Stimulated activated naive B cell treated with anti-CD40 and anti-IgM and Interleukin-4, amounts not matched to agents 10 μg/mL and 1 μg/mL and 100 μg/mL, for 72 hours (primary cell): ENCODE results near the gene MBD4.

Experiments
- ATAC-seq, 2 donors: fragments of 150-1000 bp; cut with Tn5 transposase; replicated peaks; 2 replicates each; pipeline ENCODE4 v1.10.0; 2021; ENCODE audit warnings: moderate library complexity in 1 of 2
- DNase-seq: peaks from one replicate; pipeline ENCODE4 v3.0.0; 2021
- H3K27ac Mint-ChIP-seq: one replicate; pipeline ENCODE4 v1.8.0; 2022; ENCODE audit warnings: mild to moderate bottlenecking, mixed read lengths
- H3K27me3 Mint-ChIP-seq, 2 donors: one replicate each; pipeline ENCODE4 v1.8.0; 2022; ENCODE audit warnings: mixed read lengths in 2 of 2
- H3K36me3 Mint-ChIP-seq, 2 donors: one replicate each; pipeline ENCODE4 v1.8.0; 2022; ENCODE audit warnings: mixed read lengths in 2 of 2, mild to moderate bottlenecking in 1 of 2
- H3K4me1 Mint-ChIP-seq, 2 donors: one replicate each; pipeline ENCODE4 v1.8.0; 2022; ENCODE audit warnings: mixed read lengths in 2 of 2, mild to moderate bottlenecking in 1 of 2
- H3K4me3 Mint-ChIP-seq, 2 donors: one replicate each; pipeline ENCODE4 v1.8.0; 2022; ENCODE audit warnings: mild to moderate bottlenecking in 2 of 2, mixed read lengths in 2 of 2, moderate library complexity in 1 of 2
- H3K9me3 Mint-ChIP-seq, 2 donors: one replicate each; pipeline ENCODE4 v1.8.0; 2022; ENCODE audit warnings: mixed read lengths in 2 of 2, mild to moderate bottlenecking in 1 of 2

MBD4 gene

GRCh38 chr3:129432036-129432435, 7.7 kb downstream of the MBD4 start:
- H3K4me3 Mint-ChIP-seq: no peak overlapping the region
- H3K27me3 Mint-ChIP-seq: no peaks in the 10 kb centered on the region
- H3K27ac Mint-ChIP-seq: peak overlapping the region; percentile 14
- no peaks in the 10 kb centered on the region for H3K9me3 Mint-ChIP-seq
- H3K36me3 Mint-ChIP-seq: peaks cover 36 to 62% of the 10 kb centered on the region in 2 donors
- H3K4me1 Mint-ChIP-seq: peaks cover 49 to 68% of the 10 kb centered on the region in 2 donors
- ATAC-seq: no peak
- DNase-seq: no peak

GRCh38 chr3:129429602-129430001, 10.1 kb downstream of the MBD4 start:
- DNase-seq (no peak), ATAC-seq (no peak)
- Mint-ChIP-seq H3K27me3 (no peaks in the 10 kb centered on the region), H3K4me3 (no peak overlapping the region), H3K36me3 (peaks cover 26 to 51% of the 10 kb centered on the region in 2 donors), H3K27ac (no peak overlapping the region), H3K4me1 (peaks cover 36 to 57% of the 10 kb centered on the region in 2 donors), H3K9me3 (peaks cover 3 to 6% of the 10 kb centered on the region in 2 donors)

GRCh38 chr3:129429080-129429451, 10.7 kb downstream of the MBD4 start:
- DNase-seq (no peak), ATAC-seq (no peak)
- Mint-ChIP-seq H3K9me3 (peaks cover 3 to 12% of the 10 kb centered on the region in 2 donors), H3K27ac (peak overlapping the region; percentile 80), H3K27me3 (no peaks in the 10 kb centered on the region), H3K4me3 (peak overlapping the region; percentile 82 to 84), H3K36me3 (peaks cover 25 to 52% of the 10 kb centered on the region in 2 donors), H3K4me1 (peaks cover 39 to 57% of the 10 kb centered on the region in 2 donors)

GRCh38 chr3:129428376-129429079, 11.2 kb downstream of the MBD4 start, which contains the start of gene EFCAB12:
Gene EFCAB12 (minus strand): TSS chr3:129428636. CDS start chr3:129428488, 148 bp downstream.
- Mint-ChIP-seq H3K4me3 (peak within 1 kb of the TSS; percentile 82 to 84), H3K9me3 (peaks cover 8 to 16% of the 10 kb centered on the region in 2 donors), H3K36me3 (peaks cover 23 to 50% of the 10 kb centered on the region in 2 donors), H3K4me1 (peaks cover 40 to 57% of the 10 kb centered on the region in 2 donors), H3K27me3 (no peaks in the 10 kb centered on the region), H3K27ac (peak within 1 kb of the TSS; percentile 80)
- DNase-seq: peak; percentile 85
- peak; percentile 95 to 98 for ATAC-seq

- H3K27ac Mint-ChIP-seq: no peak overlapping the region
- no peak for DNase-seq
- peaks cover 23 to 47% of the 10 kb centered on the region in 2 donors for H3K36me3 Mint-ChIP-seq
- peaks cover 8 to 16% of the 10 kb centered on the region in 2 donors for H3K9me3 Mint-ChIP-seq
- peak overlapping the region; percentile 82 to 84 for H3K4me3 Mint-ChIP-seq
- peak in 1 of 2 donors; percentile 10 for ATAC-seq
- no peaks in the 10 kb centered on the region for H3K27me3 Mint-ChIP-seq
- peaks cover 40 to 55% of the 10 kb centered on the region in 2 donors for H3K4me1 Mint-ChIP-seq
These were observed 11.8 kb downstream of the MBD4 start for GRCh38 chr3:129428007-129428375.

- peak overlapping the region in 1 of 2 donors; percentile 32 for H3K4me3 Mint-ChIP-seq
- H3K36me3 Mint-ChIP-seq: peaks cover 19 to 33% of the 10 kb centered on the region in 2 donors
- H3K27ac Mint-ChIP-seq: no peak overlapping the region
- peaks cover 40 to 55% of the 10 kb centered on the region in 2 donors for H3K4me1 Mint-ChIP-seq
- H3K27me3 Mint-ChIP-seq: no peaks in the 10 kb centered on the region
- no peak for DNase-seq
- no peak for ATAC-seq
- H3K9me3 Mint-ChIP-seq: peaks cover 8 to 16% of the 10 kb centered on the region in 2 donors
These were observed 14.1 kb downstream of the MBD4 start for GRCh38 chr3:129425619-129426018.

GRCh38 chr3:129425213-129425612, 14.5 kb downstream of the MBD4 start:
- peaks cover 8 to 16% of the 10 kb centered on the region in 2 donors for H3K9me3 Mint-ChIP-seq
- ATAC-seq (no peak), DNase-seq (no peak)
- H3K36me3 Mint-ChIP-seq: peaks cover 18 to 31% of the 10 kb centered on the region in 2 donors
- H3K4me3 Mint-ChIP-seq: peak overlapping the region in 1 of 2 donors; percentile 32
- H3K27ac Mint-ChIP-seq: no peak overlapping the region
- no peaks in the 10 kb centered on the region for H3K27me3 Mint-ChIP-seq
- peaks cover 40 to 55% of the 10 kb centered on the region in 2 donors for H3K4me1 Mint-ChIP-seq

- no peak overlapping the region for H3K4me3 Mint-ChIP-seq
- peaks cover 8 to 16% of the 10 kb centered on the region in 2 donors for H3K9me3 Mint-ChIP-seq
- DNase-seq (peak; percentile 19), ATAC-seq (peak; percentile 63 to 66)
- H3K36me3 Mint-ChIP-seq: peaks cover 10 to 24% of the 10 kb centered on the region in 2 donors
- H3K4me1 Mint-ChIP-seq: peaks cover 34 to 47% of the 10 kb centered on the region in 2 donors
- H3K27ac Mint-ChIP-seq: peak overlapping the region; percentile 75
- no peaks in the 10 kb centered on the region for H3K27me3 Mint-ChIP-seq
These were observed 15.4 kb downstream of the MBD4 start for GRCh38 chr3:129424185-129424841.

GRCh38 chr3:129422897-129423296, 16.9 kb downstream of the MBD4 start:
- peaks cover 8 to 16% of the 10 kb centered on the region in 2 donors for H3K9me3 Mint-ChIP-seq
- H3K4me1 Mint-ChIP-seq: peaks cover 21 to 33% of the 10 kb centered on the region in 2 donors
- no peak overlapping the region for H3K4me3 Mint-ChIP-seq
- no peaks in the 10 kb centered on the region for H3K27me3 Mint-ChIP-seq
- peaks cover 4 to 16% of the 10 kb centered on the region in 2 donors for H3K36me3 Mint-ChIP-seq
- DNase-seq (no peak), ATAC-seq (no peak)
- no peak overlapping the region for H3K27ac Mint-ChIP-seq

- ATAC-seq (peak in 1 of 2 donors; percentile 31), DNase-seq (no peak)
- H3K27me3 Mint-ChIP-seq: no peaks in the 10 kb centered on the region
- no peak overlapping the region for H3K4me3 Mint-ChIP-seq
- H3K36me3 Mint-ChIP-seq: peaks cover 4 to 16% of the 10 kb centered on the region in 2 donors
- H3K9me3 Mint-ChIP-seq: peaks cover 8 to 16% of the 10 kb centered on the region in 2 donors
- H3K4me1 Mint-ChIP-seq: peaks cover 17 to 25% of the 10 kb centered on the region in 2 donors
- no peak overlapping the region for H3K27ac Mint-ChIP-seq
These were observed 17.6 kb downstream of the MBD4 start for GRCh38 chr3:129421988-129422745.

GRCh38 chr3:129421236-129421883, 18.4 kb downstream of the MBD4 start:
- Mint-ChIP-seq H3K27me3 (no peaks in the 10 kb centered on the region), H3K36me3 (peaks cover 4 to 16% of the 10 kb centered on the region in 2 donors), H3K4me3 (no peak overlapping the region), H3K9me3 (peaks cover 8 to 16% of the 10 kb centered on the region in 2 donors), H3K4me1 (peaks cover 17 to 25% of the 10 kb centered on the region in 2 donors), H3K27ac (no peak overlapping the region)
- ATAC-seq: no peak
- DNase-seq: no peak

- ATAC-seq (no peak), DNase-seq (no peak)
- Mint-ChIP-seq H3K27me3 (no peaks in the 10 kb centered on the region), H3K36me3 (peaks cover 0 to 6% of the 10 kb centered on the region in 2 donors), H3K4me1 (peaks cover 9 to 11% of the 10 kb centered on the region in 2 donors), H3K4me3 (no peak overlapping the region), H3K9me3 (peaks cover 4 to 8% of the 10 kb centered on the region in 2 donors), H3K27ac (no peak overlapping the region)
These were observed 20.3 kb downstream of the MBD4 start for GRCh38 chr3:129419476-129419875.

GRCh38 chr3:129418041-129418973, 21.4 kb downstream of the MBD4 start:
- H3K27me3 Mint-ChIP-seq: no peaks in the 10 kb centered on the region
- no peak overlapping the region for H3K27ac Mint-ChIP-seq
- ATAC-seq (no peak), DNase-seq (no peak)
- peaks cover 0 to 2% of the 10 kb centered on the region in 2 donors for H3K4me1 Mint-ChIP-seq
- no peaks in the 10 kb centered on the region for H3K9me3 Mint-ChIP-seq
- H3K36me3 Mint-ChIP-seq: no peaks in the 10 kb centered on the region
- no peak overlapping the region for H3K4me3 Mint-ChIP-seq
